CD14-positive monocyte (primary cell): ENCODE measurements around the gene HOGA1. TPM values are rescaled to one million over a fixed set of nuclear protein-coding genes. Genes with fewer than 3 reads are reported as not detected.

Experiments
- DNase-seq, 3 donors: peaks; one replicate each; pipeline ENCODE4 v3.0.0-alpha.2; 2011 to 2022
- H2AFZ ChIP-seq: 2 replicates; pipeline ENCODE4 v1.6.0; 2012; ENCODE audit warnings: mild to moderate bottlenecking, low read depth, low read length, inconsistent platforms; ENCODE audit not compliant: insufficient read depth, poor library complexity, severe bottlenecking
- H3K27ac ChIP-seq, 2 donors: 1 replicate in 1 of 2; 2 replicates in 1 of 2; pipeline ENCODE4 v1.5.1; 2012 to 2013; ENCODE audit warnings: low read length in 2 of 2, control low read depth in 1 of 2, inconsistent platforms in 1 of 2, low read depth in 1 of 2, mild to moderate bottlenecking in 1 of 2
- H3K27me3 ChIP-seq, 2 donors: one replicate each; pipeline versions ENCODE4 v1.6.0 to v1.6.1; 2011 to 2013; ENCODE audit warnings: low read length in 2 of 2; ENCODE audit not compliant: control insufficient read depth in 2 of 2, insufficient read depth in 2 of 2
- H3K36me3 ChIP-seq, 2 donors: replicated peaks in 1 of 2; 1 replicate in 1 of 2; 2 replicates in 1 of 2; pipeline versions ENCODE4 v1.5.1 to v1.6.1; 2012 to 2013; ENCODE audit warnings: low read length in 2 of 2, control low read depth in 1 of 2, inconsistent platforms in 1 of 2, mild to moderate bottlenecking in 1 of 2; ENCODE audit not compliant: insufficient read depth in 2 of 2, control insufficient read depth in 1 of 2
- H3K4me1 ChIP-seq, 2 donors: 1 replicate in 1 of 2; 2 replicates in 1 of 2; pipeline versions ENCODE4 v1.5.1 to v1.6.1; 2012 to 2013; ENCODE audit warnings: low read length in 2 of 2, control low read depth in 1 of 2, inconsistent platforms in 1 of 2, mild to moderate bottlenecking in 1 of 2, moderate library complexity in 1 of 2; ENCODE audit not compliant: insufficient read depth in 2 of 2, control insufficient read depth in 1 of 2
- H3K4me2 ChIP-seq: replicated peaks from 2 replicates; pipeline ENCODE3; 2012; ENCODE audit warnings: low read length, moderate library complexity, mild to moderate bottlenecking; ENCODE audit not compliant: poor library complexity, severe bottlenecking; ENCODE audit errors: extremely low read depth
- H3K4me3 ChIP-seq, 3 experiments: fragments of 200-600 bp in 1 of 3; sonication (generic) in 1 of 3; replicated peaks in 1 of 3; 1 replicate in 2 of 3; 2 replicates in 1 of 3; pipeline ENCODE4 v1.5.1; 2011 to 2013; ENCODE audit warnings: low read length in 3 of 3, mild to moderate bottlenecking in 3 of 3, control low read depth in 2 of 3, low read depth in 2 of 3, inconsistent platforms in 1 of 3, moderate library complexity in 1 of 3
- H3K79me2 ChIP-seq: 2 replicates; pipeline ENCODE4 v1.6.0; 2012; ENCODE audit warnings: mild to moderate bottlenecking, control low read depth, inconsistent platforms, low read length, moderate library complexity; ENCODE audit not compliant: insufficient read depth
- H3K9ac ChIP-seq: 2 replicates; pipeline ENCODE4 v1.6.0; 2017; ENCODE audit warnings: low read length, mild to moderate bottlenecking; ENCODE audit not compliant: insufficient read depth, poor library complexity, severe bottlenecking
- H3K9me3 ChIP-seq, 2 donors: replicated peaks in 1 of 2; 1 replicate in 1 of 2; 2 replicates in 1 of 2; pipeline versions ENCODE4 v1.5.1 to v1.6.1; 2012 to 2013; ENCODE audit warnings: low read length in 2 of 2, control low read depth in 1 of 2; ENCODE audit not compliant: control insufficient read depth in 1 of 2, insufficient read depth in 1 of 2
- H4K20me1 ChIP-seq: 2 replicates; pipeline ENCODE4 v1.6.0; 2012; ENCODE audit warnings: mild to moderate bottlenecking, low read length, control low read depth, moderate library complexity; ENCODE audit not compliant: insufficient read depth
- H3K27ac Mint-ChIP-seq, 7 donors: one replicate each; pipeline ENCODE4 v1.8.0; 2020; ENCODE audit warnings: mild to moderate bottlenecking in 7 of 7, mixed read lengths in 7 of 7, moderate library complexity in 6 of 7, inconsistent platforms in 2 of 7
- H3K27me3 Mint-ChIP-seq, 3 donors: one replicate each; pipeline ENCODE4 v1.8.0; 2021 to 2022; ENCODE audit warnings: low read depth in 3 of 3, mild to moderate bottlenecking in 3 of 3, mixed read lengths in 3 of 3, moderate library complexity in 3 of 3, inconsistent platforms in 1 of 3
- H3K36me3 Mint-ChIP-seq, 2 donors: one replicate each; pipeline ENCODE4 v1.8.0; 2020; ENCODE audit warnings: mixed read lengths in 2 of 2, inconsistent platforms in 1 of 2, mild to moderate bottlenecking in 1 of 2
- H3K4me1 Mint-ChIP-seq: one replicate; pipeline ENCODE4 v1.8.0; 2020; ENCODE audit warnings: mild to moderate bottlenecking, mixed read lengths
- H3K4me3 Mint-ChIP-seq, 2 donors: one replicate each; pipeline ENCODE4 v1.8.0; 2020; ENCODE audit warnings: mild to moderate bottlenecking in 2 of 2, mixed read lengths in 2 of 2, moderate library complexity in 1 of 2
- H3K9me3 Mint-ChIP-seq, 7 donors: one replicate each; pipeline ENCODE4 v1.8.0; 2020 to 2022; ENCODE audit warnings: mixed read lengths in 7 of 7, mild to moderate bottlenecking in 6 of 7, moderate library complexity in 6 of 7, inconsistent platforms in 2 of 7
- WGBS: methylation state at CpG from one replicate; pipeline ENCODE4 v1.1.5; 2013; ENCODE audit warnings: missing lambda C conversion rate; ENCODE audit not compliant: insufficient coverage; 5-methylcytosine and 5-hydroxymethylcytosine counted together
- intact Hi-C, 2 donors: fragments of 100-400 bp; cut with micrococcal nuclease; formaldehyde crosslinking; loops; one replicate each; pipeline versions ENCODE4 v1.15.0 to v1.15.1; 2023
- polyA plus RNA-seq, 3 donors: library from polyadenylated mRNA; depleted of rRNA in 1 of 3; unstranded in 2 of 3; stranded (reverse) in 1 of 3; fragments of 300-500 nt in 2 of 3; fragments of >200 nt in 1 of 3; fragmentation: Illumina TruSeq in 2 of 3; gene quantifications; 1 replicate in 2 of 3; 2 replicates in 1 of 3; pipeline ENCODE4 v1.2.3, GENCODE V29; 2012 to 2021
- TF ChIP-seq, protein P1 (sequence below): fragments of 200-600 bp; IDR thresholded peaks from one replicate; pipeline ENCODE4 v1.8.0; 2022; ENCODE audit warnings: antibody characterized with exemption, mild to moderate bottlenecking

Gene HOGA1
- polyA plus RNA-seq, 3 donors: not detected

DNA sequence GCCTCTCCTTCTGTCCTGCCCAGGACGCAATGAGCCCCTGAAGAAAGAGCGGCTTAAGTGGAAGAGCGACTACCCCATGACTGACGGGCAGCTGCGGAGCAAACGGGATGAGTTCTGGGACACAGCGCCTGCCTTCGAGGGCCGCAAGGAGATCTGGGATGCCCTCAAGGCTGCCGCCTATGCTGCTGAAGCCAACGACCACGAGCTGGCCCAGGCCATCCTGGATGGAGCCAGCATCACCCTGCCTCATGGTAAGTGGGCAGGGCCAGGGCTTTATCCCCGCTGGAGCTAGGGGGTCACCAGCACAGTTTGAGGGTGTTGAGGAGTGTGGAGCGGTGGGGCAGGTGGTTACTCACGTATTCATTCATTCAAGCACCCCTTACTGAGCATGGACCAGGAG is 16.3 kb upstream of the HOGA1 start:
- Mint-ChIP-seq H3K27me3 (peaks cover 0 to 2% (median 0%) of the 10 kb centered on the region in 3 donors), H3K4me3 (no peak overlapping the region), H3K27ac (no peak overlapping the region), H3K4me1 (no peaks in the 10 kb centered on the region), H3K9me3 (no peaks in the 10 kb centered on the region), H3K36me3 (peaks cover 27 to 37% of the 10 kb centered on the region in 2 donors)
- WGBS: 98% methylated on average over 8 of the region's 15 CpGs
- Histone ChIP-seq H3K27me3 (no peaks in the 10 kb centered on the region), H3K36me3 (peaks cover 28 to 44% of the 10 kb centered on the region in 2 donors), H3K4me2 (no peak overlapping the region), H3K4me1 (no peaks in the 10 kb centered on the region), H4K20me1 (peaks cover 4% of the 10 kb centered on the region), H3K9ac (no peak overlapping the region), H3K4me3 (no peak overlapping the region), H2AFZ (no peak overlapping the region), H3K79me2 (no peaks in the 10 kb centered on the region), H3K9me3 (no peaks in the 10 kb centered on the region), H3K27ac (no peak overlapping the region)
- TF ChIP-seq, protein P1, sequence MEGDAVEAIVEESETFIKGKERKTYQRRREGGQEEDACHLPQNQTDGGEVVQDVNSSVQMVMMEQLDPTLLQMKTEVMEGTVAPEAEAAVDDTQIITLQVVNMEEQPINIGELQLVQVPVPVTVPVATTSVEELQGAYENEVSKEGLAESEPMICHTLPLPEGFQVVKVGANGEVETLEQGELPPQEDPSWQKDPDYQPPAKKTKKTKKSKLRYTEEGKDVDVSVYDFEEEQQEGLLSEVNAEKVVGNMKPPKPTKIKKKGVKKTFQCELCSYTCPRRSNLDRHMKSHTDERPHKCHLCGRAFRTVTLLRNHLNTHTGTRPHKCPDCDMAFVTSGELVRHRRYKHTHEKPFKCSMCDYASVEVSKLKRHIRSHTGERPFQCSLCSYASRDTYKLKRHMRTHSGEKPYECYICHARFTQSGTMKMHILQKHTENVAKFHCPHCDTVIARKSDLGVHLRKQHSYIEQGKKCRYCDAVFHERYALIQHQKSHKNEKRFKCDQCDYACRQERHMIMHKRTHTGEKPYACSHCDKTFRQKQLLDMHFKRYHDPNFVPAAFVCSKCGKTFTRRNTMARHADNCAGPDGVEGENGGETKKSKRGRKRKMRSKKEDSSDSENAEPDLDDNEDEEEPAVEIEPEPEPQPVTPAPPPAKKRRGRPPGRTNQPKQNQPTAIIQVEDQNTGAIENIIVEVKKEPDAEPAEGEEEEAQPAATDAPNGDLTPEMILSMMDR: no peak
- intact Hi-C loops: no loop called here
- no peak for DNase-seq

DNA sequence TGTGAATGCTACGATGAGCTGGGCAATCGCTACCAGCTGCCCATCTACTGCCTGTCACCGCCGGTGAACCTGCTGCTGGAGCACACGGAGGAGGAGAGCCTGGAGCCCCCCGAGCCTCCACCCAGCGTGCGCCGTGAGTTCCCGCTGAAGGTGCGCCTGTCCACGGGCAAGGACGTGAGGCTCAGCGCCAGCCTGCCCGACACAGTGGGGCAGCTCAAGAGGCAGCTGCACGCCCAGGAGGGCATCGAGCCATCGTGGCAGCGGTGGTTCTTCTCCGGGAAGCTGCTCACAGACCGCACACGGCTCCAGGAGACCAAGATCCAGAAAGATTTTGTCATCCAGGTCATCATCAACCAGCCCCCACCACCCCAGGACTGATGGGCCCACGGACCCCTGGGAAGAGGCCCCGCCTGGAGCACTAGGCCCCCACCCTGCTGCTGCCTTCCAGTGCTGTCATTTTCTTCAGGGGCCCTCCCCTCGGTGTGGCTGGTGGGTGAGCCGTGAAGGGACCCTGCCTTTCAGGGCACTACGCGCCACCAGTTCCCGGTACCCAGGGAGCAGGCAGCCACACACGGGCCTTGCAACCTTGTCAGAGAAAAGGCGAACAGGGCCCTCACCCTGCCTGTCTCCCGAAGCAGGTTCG is 13.9 kb upstream of the HOGA1 start:
- H4K20me1 ChIP-seq: peaks cover 4% of the 10 kb centered on the region
- no peak overlapping the region for H2AFZ ChIP-seq
- TF ChIP-seq, protein P1: no peak
- no peak overlapping the region for H3K9ac ChIP-seq
- H3K27me3 ChIP-seq: no peaks in the 10 kb centered on the region
- no peaks in the 10 kb centered on the region for H3K9me3 ChIP-seq
- H3K4me3 ChIP-seq: no peak overlapping the region
- Mint-ChIP-seq H3K27me3 (peaks cover 0 to 2% (median 0%) of the 10 kb centered on the region in 3 donors), H3K9me3 (no peaks in the 10 kb centered on the region), H3K36me3 (peaks cover 27 to 39% of the 10 kb centered on the region in 2 donors), H3K4me3 (no peak overlapping the region), H3K4me1 (no peaks in the 10 kb centered on the region), H3K27ac (no peak overlapping the region)
- no peaks in the 10 kb centered on the region for H3K4me1 ChIP-seq
- no peak overlapping the region for H3K27ac ChIP-seq
- H3K4me2 ChIP-seq: no peak overlapping the region
- no peaks in the 10 kb centered on the region for H3K79me2 ChIP-seq
- peaks cover 28 to 44% of the 10 kb centered on the region in 2 donors for H3K36me3 ChIP-seq
- WGBS: 98% methylated on average over 28 of the region's 33 CpGs
- no peak for DNase-seq
- intact Hi-C loops: loop anchor here in 1 of 2 donors (10.0 kb wide), 2 partner anchors 95 to 165 kb away; partner anchors contain the start of gene ZFYVE27
